Duodenal mucosa (tissue), 2 donors: ENCODE measurements around the gene COPS7A.
A peak's percentile ranks its signal among the peaks of the same experiment; 100 is the strongest.

Experiments
- H3K27ac ChIP-seq: one replicate; pipeline ENCODE4 v1.7.0; 2013; ENCODE audit warnings: low read depth, low read length
- H3K27me3 ChIP-seq, 2 donors: one replicate each; pipeline ENCODE4 v1.7.0; 2013; ENCODE audit warnings: low read length in 2 of 2, control low read depth in 1 of 2; ENCODE audit not compliant: insufficient read depth in 2 of 2, control insufficient read depth in 1 of 2
- H3K36me3 ChIP-seq, 2 donors: one replicate each; pipeline ENCODE4 v1.7.0; 2013; ENCODE audit warnings: low read length in 2 of 2, control low read depth in 1 of 2; ENCODE audit not compliant: insufficient read depth in 2 of 2, control insufficient read depth in 1 of 2
- H3K4me1 ChIP-seq, 2 donors: one replicate each; pipeline ENCODE4 v1.7.0; 2013; ENCODE audit warnings: low read length in 2 of 2, control low read depth in 1 of 2; ENCODE audit not compliant: insufficient read depth in 2 of 2, control insufficient read depth in 1 of 2
- H3K4me3 ChIP-seq, 2 donors: one replicate each; pipeline ENCODE4 v1.7.0; 2013; ENCODE audit warnings: low read length in 2 of 2, low read depth in 1 of 2
- H3K9ac ChIP-seq, 2 donors: one replicate each; pipeline ENCODE4 v1.7.0; 2013; ENCODE audit warnings: low read length in 2 of 2, low read depth in 1 of 2
- H3K9me3 ChIP-seq, 2 donors: one replicate each; pipeline ENCODE4 v1.7.0; 2013; ENCODE audit warnings: low read length in 2 of 2, control low read depth in 1 of 2; ENCODE audit not compliant: control insufficient read depth in 1 of 2

The COPS7A gene

DNA sequence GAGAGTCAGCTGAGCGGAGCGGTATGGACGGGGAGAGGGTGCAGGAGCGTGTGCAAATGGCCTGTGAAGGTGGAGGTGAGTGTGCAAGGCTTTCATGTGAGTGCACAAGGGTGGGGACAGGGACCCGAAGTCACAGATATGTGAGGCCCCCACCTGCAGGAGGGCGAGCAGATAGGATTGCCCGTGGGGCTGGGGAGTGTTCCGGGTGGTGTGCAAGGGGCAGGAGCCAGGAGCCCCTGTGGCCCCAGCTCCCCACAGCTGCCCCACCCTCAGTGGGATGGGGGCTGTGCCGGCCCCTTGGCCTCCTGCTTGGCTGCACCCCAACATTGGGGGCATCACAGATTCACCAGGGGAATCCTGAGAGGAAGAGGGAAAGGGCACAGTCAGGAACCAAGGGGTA, 29.1 kb upstream of the COPS7A start:
- H3K9ac ChIP-seq: no peak overlapping the region
- H3K4me3 ChIP-seq: no peak overlapping the region
- H3K36me3 ChIP-seq: no peaks in the 10 kb centered on the region
- H3K9me3 ChIP-seq: no peaks in the 10 kb centered on the region
- no peak overlapping the region for H3K27ac ChIP-seq
- peaks cover 6 to 12% of the 10 kb centered on the region in 2 donors for H3K4me1 ChIP-seq
- H3K27me3 ChIP-seq: peaks cover 18 to 27% of the 10 kb centered on the region in 2 donors

DNA sequence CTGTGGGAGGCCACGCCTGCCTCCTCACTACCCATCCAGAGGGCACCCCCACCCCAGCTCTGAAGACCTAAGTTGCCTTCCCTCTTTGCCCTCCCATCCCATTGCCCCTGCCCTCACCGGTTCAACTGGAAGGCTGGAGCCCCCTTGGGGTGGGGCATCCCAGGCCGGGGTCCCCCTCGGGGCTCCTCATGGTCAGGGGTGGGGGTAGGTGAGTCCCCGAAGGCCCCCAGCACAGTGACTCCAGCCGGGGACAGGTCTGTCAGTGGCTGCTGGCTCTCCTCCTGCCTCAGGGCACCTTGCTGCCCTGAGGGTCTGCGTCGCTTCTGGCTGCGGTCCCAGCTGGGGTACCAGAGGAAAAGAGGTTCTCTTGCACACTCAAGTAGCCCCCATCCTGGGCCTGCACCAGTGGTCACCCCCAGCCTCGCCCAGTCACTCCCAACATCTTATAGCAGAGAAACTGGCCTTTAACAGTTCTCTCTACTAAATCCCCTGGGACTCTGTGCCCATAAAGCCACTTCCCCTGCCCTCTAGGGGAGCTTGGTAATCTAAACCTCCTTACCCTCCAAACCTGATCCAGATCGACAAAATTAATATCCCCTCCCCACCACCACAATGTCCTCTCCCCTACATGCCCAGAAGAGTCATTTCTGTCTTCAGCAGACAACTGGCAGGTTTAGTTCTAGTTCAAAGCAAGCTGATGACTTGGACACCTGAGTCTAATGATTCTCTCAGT, 28.4 kb upstream of the COPS7A start:
- H3K27ac ChIP-seq: no peak overlapping the region
- H3K9me3 ChIP-seq: no peaks in the 10 kb centered on the region
- H3K9ac ChIP-seq: no peak overlapping the region
- H3K36me3 ChIP-seq: no peaks in the 10 kb centered on the region
- H3K4me3 ChIP-seq: no peak overlapping the region
- H3K4me1 ChIP-seq: peaks cover 0 to 7% of the 10 kb centered on the region in 2 donors
- H3K27me3 ChIP-seq: peaks cover 22 to 34% of the 10 kb centered on the region in 2 donors

DNA sequence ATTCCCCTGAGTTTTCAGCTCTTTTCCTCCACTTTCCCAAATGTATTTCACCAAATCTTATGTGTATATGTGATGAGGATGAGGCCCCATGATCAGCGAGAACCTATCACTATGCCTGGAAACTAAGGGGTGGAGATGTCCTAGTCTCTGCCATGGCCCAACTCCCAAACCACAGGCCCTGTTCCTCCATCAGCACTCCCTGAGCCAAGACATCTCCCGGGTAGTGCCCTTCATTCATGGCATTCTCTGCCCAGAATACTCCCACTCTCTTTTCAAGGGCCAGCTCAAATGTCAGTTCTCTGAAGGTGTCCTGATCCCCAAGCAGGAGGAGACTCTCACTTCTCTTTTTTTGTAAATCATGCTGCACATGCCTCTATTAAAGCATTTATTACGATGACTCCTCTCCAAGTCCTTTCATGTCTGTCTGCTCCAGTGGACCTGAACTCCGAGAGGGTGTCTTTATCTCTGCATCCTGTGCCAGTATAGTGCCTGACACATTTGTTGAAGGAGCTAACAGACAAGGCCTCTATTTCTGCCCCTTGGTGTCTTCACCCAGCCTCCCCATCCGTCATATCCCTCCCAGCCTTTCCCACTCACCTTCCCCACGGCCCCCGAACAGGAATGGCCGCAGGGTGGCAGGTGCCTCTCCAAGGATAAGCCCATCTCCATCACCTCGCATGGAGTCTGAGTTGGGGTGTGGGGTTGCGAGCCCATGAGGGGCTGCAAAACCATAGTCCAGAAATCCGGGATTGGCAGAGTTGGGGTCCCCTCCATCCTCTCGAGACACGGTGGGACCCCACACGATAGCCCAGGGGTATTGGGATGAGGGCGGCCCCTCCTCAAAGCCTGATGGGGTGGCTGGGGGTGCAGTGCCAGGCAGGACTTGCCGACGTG, 26.9 kb upstream of the COPS7A start:
- no peak overlapping the region for H3K9ac ChIP-seq
- H3K27me3 ChIP-seq: peaks cover 34 to 46% of the 10 kb centered on the region in 2 donors
- no peak overlapping the region for H3K27ac ChIP-seq
- no peaks in the 10 kb centered on the region for H3K9me3 ChIP-seq
- H3K36me3 ChIP-seq: no peaks in the 10 kb centered on the region
- H3K4me3 ChIP-seq: no peak overlapping the region
- H3K4me1 ChIP-seq: peaks cover 4 to 6% of the 10 kb centered on the region in 2 donors

DNA sequence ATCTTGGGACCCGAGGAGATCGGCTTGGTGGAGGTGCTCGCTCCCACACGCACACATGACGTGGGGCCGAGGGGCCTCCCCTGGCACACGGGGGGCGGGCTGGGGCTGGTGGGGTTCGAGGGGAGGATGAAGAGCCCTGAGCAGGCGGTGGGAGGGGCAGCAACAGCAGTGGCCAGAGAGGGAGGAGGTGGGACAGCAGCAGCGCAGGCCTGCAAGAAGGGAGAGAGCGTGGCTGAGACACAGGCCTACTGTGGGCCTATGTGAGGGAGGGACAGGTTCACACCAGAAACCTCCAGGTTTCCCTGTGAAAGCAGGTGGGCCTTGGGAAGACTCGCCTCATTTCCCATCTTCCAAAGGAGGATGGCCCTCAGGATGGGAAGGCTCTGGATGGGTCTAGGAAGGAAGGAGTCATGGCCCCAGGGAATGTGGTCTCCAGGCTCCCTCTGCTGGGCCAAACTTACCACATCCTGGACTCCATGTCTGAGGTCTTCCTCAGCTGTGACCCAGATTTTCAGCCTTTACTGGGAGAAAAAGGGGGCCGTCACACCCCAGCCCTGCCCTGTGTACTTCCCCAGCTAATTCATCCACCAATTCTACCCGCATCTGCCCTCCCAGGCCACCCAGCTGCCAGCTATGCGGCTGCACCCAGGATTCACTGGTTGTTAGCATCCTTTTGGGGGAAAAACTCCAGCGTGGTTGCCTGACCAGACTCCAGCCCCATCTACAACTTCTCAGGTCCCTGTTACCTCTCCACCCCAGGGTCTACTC, 26.1 kb upstream of the COPS7A start:
- peaks cover 36 to 51% of the 10 kb centered on the region in 2 donors for H3K27me3 ChIP-seq
- H3K36me3 ChIP-seq: no peaks in the 10 kb centered on the region
- H3K4me3 ChIP-seq: no peak overlapping the region
- no peak overlapping the region for H3K27ac ChIP-seq
- peaks cover 4 to 6% of the 10 kb centered on the region in 2 donors for H3K4me1 ChIP-seq
- H3K9ac ChIP-seq: no peak overlapping the region
- H3K9me3 ChIP-seq: no peaks in the 10 kb centered on the region

DNA sequence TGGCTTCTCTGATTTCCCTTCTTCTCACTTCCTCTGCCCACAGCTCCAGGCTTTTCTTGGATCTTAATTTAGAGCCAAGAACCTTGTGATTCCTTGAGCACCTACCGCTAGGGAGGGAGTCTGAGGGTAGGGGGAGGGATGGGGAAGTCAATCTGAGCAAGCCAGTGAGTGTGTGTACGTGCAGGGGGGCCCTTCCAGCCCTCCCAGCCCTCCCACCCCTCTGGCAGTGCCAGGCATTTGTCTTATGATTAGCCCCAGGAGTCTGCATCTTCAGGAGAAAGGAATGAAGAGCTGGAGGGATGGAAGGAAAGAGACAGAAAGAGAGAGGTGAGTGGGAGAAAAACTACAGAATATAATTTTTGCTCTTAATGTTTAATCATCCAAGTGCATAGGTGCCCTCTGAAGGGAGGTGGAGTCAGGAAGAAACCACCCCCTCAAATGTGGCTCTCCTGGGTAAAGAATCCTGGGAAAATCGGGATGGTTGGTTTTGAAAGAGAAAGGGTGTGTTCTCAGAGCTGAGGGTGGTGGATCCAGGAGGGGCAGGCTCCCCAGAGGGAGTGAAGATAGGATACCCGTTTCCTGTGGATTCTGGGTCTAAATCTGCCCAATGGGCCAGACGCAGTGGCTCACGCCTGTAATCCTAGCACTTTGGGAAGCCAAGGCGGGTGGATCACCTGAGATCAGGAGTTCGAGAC, 25.3 kb upstream of the COPS7A start:
- Histone ChIP-seq H3K27me3 (peaks cover 41 to 55% of the 10 kb centered on the region in 2 donors), H3K9me3 (no peaks in the 10 kb centered on the region), H3K9ac (no peak overlapping the region), H3K27ac (no peak overlapping the region), H3K4me3 (no peak overlapping the region), H3K4me1 (peaks cover 4 to 6% of the 10 kb centered on the region in 2 donors), H3K36me3 (no peaks in the 10 kb centered on the region)

DNA sequence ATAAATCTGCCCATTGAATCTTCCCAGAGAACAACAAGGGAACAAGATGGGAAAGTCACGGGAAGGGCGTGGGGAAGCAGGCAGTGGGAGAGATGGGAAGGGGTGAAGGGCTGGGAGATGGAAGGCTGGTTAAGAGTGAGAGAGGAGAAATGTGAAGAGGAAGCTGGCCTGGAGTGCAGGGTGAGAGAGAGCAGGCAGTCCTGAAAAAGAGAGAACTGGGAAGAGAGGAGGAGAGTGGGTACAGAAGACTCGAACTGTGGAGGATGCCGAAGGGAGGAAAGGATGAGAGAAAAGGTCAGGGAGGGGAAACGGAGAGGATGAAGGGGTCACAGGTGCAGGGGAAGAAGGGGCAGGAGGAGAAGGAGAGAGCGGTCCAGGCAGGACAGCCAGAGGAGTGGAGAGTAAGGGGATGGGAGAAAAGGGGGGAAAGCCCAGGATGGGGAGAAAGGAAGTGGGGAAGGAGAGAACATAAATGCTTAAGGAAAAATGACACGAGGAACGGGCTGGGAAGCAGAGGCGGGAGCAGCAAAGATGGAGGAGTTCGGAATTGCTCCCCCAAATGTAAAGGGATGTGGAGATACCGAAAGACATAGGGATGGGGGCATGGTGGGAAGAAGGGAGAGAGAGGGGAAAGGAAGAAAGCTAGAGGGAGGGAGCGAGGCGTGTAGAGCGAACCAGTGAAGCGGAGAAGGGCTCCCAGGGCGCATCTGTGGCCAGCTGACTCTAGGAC, 24.4 kb upstream of the COPS7A start:
- Histone ChIP-seq H3K27ac (no peak overlapping the region), H3K4me1 (peaks cover 4 to 6% of the 10 kb centered on the region in 2 donors), H3K27me3 (peaks cover 44 to 61% of the 10 kb centered on the region in 2 donors), H3K9me3 (no peaks in the 10 kb centered on the region), H3K9ac (no peak overlapping the region), H3K36me3 (no peaks in the 10 kb centered on the region), H3K4me3 (no peak overlapping the region)

DNA sequence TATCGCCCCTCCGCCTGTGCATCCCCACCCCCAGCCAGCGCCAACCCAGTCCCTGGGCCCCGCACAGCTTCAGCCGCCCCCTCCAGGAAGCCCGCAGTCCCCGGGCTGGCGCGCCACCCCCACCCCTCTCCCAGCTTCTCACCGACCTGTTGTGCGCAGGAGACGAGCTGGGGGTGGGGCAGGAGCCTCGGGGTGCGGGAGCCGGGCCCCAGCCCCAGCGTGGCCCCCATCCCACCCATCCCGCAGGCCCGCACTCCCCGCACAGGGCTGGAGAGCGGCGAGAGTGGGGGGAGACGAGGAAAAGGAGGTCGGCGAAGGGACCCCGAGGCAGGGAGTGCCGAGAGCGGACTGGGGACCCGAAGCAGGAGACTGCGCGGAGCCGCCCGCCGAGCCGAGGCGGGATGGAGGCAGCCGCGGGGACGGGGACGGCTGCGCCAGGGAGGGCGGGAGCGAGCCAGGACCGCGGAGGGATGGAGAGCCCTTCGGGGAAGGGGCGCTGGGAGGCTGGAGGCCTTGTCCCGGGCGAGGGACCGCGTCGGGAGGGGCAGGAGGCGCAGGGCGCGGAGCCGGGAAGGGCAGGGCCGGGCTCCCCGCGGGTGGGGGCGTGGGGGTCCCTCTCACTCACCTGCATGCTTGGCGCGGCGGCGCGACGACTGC, 23.7 kb upstream of the COPS7A start:
- Histone ChIP-seq H3K9me3 (no peaks in the 10 kb centered on the region), H3K4me3 (peak overlapping the region in 1 of 2 donors; percentile 36), H3K27me3 (peaks cover 44 to 56% of the 10 kb centered on the region in 2 donors), H3K36me3 (no peaks in the 10 kb centered on the region), H3K9ac (no peak overlapping the region), H3K4me1 (peaks cover 4 to 6% of the 10 kb centered on the region in 2 donors), H3K27ac (no peak overlapping the region)

DNA sequence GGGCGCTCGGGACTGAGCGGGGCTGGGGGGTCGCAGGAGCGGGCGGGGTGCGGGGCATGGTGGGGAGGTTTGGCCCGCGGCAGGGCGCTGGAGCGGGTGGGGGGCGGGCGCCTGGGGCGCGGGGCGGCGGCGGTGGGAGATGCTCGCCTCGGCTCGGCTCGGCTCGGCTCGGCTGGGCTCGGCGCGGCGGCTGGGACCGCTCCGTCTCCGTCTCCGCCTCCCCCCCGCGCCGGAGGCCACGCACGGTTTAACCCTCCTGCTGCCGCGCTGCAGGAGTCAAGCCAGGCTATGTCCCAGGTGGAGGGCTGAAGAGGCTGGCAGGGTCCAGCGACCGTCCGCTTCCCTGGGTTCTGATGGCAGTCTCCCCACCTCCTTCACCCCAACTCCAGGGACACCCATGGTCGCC, 23.2 kb upstream of the COPS7A start, which contains the start of gene PIANP:
Gene PIANP (minus strand): TSS at position 170 of the 406 bp plus-strand sequence. CDS start 2,754 bp downstream, outside the sequence.
- peaks cover 44 to 54% of the 10 kb centered on the region in 2 donors for H3K27me3 ChIP-seq
- H3K9me3 ChIP-seq: no peaks in the 10 kb centered on the region
- peaks cover 4 to 6% of the 10 kb centered on the region in 2 donors for H3K4me1 ChIP-seq
- H3K36me3 ChIP-seq: no peaks in the 10 kb centered on the region
- H3K4me3 ChIP-seq: peak within 1 kb of the TSS; percentile 30 to 36
- no peak within 1 kb of the TSS for H3K9ac ChIP-seq
- no peak within 1 kb of the TSS for H3K27ac ChIP-seq
